NCI-H2081 treated with DMSO at 0.1 percent for 48 hours (cell line): Measurements from ENCODE around the gene CDK6.
"Not testable (repeated sequence)": the region's sequence is repeated elsewhere in the genome, so short reads cannot be mapped to it uniquely, and the experiment has no call there.

Source experiments
- DNase-seq: peaks from one replicate; lab custom pipeline; 2025; lab: John Stamatoyannopoulos, UW

CDK6 gene

DNA sequence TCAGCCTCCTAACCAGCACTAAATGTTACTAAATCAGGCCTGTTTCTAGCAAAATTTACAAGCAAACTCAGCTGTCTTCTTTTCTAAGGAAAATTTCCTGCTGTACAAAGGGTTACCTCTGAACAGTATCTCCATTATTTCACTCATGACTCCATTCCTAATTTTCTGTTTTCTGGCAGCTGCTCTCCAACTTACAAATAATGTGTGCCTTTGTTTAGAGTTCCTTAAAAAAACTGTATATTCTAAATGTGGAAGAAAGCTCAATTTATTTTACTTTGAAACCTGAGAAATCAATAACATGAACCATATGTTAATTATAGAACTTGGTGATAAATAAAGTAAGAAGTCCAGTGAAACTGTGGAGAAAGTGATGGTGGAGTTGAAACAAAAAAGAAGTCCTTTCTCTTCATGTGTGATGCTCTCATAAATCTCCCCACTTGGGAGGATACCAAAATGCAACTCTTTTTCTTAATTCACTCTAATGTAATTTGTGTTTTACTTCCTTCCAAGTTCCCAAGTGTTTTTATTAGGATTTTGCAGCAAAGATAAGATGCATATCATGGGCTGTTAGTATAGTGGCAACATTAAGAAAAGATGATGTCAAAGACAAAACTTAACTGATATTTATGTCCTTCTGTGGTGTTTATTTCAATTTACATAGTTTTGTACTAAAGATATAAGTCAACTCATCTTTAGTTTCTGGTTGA, 74.8 kb downstream of the CDK6 start:
- no peak for DNase-seq

DNA sequence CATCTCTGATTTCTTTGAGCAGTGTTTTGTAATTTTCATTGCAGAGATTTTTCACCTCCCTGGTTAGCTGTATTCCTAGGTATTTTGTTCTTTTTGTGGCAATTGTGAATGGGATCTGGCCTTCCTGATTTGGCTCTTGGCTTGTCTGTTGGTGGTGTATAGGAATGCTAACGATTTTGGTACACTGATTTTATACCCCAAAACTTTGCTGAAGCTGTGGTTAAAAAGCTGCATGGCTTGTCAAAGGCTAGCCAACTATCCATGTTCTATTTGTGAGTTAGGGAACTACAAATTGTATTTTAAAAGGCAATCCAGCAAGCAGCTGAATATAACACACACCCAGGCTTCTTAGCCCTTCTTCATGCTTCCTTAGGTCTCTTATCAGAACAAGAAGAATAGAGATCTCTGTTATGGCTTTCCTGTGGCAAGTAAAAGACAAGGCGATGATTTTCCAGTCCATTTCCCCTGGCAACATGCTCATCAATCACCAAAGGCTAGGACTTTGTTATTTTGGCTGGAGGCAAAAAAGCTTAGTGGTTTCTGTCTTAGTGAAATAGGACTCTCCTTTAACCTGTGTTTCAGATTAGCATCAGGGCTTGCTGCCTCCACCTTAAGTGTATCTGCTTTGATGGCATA, 77.5 kb downstream of the CDK6 start:
- no peak for DNase-seq

DNA sequence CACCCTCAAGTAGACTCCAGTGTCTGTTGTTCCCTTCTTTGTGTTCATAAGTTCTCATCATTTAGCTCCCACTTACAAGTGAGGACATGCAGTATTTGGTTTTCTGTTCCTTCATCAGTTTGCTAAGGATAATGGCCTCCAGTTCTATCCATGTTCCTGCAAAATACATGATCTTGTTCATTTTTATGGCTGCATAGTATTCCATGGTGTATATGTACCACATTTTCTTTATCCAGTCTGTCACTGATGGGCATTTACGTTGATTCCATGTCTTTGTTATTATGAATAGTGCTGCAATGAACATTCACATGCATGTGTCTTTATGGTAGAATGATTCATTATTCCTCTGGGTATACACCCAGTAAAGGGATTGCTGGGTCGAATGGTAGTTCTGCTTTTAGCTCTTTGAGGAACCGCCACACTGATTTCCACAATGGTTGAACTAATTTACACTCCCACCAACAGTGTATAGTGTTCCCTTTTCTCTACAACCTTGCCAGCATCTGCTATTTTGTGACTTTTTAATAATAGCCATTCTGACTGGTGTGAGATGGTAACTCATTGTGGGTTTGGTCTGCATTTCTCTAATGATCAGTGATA, 79.0 kb downstream of the CDK6 start:
- not testable (repeated sequence) for DNase-seq

DNA sequence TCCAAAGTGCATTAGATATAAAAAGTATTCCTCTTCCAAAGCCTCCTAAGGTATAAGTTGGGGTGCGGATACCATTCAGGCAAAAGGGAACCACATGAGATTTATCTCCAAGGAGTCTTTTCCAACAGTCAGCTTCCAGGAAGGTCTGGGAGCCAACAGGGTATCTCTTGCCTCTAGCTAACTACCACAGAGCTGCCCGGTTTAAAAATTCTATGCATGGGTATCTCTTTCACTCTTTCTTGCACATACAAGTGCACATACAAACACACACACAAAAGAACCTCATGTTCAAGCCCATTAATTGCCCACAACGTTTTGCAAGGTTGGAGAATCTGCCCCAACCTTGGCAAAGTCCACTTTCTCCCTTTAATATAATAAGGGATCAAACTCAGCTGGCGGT, 80.7 kb downstream of the CDK6 start:
- no peak for DNase-seq

DNA sequence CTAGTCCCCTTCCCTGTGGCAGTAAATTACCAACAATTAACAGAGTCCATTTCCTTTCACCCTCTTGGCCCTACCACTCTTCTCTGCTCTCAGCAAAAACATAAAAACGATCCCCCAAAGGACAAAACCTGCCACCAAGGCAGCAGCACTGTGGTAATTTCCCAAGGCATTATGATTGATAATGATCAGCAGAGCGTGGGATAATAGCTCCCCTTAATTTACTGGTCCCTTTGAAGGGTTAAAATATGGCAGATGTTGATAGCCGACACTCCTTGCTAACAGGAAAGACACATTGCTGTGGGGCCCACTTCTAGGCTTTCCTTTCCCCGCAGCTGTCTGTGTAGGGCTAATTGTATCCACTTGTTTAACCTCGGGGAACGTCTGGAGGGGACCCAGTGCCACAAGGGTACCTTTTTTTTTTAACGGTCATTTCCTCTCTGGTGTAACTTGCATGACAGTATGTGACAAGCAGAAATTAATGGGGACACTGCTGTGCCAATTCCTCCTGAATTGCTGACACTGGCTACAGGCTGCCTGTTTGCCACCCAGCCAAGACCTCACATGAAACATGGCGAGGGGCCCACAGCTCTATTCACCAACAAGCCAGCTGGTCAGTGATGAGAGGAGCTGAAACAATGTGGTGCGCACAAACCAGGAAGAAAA, 81.3 kb downstream of the CDK6 start:
- no peak for DNase-seq

DNA sequence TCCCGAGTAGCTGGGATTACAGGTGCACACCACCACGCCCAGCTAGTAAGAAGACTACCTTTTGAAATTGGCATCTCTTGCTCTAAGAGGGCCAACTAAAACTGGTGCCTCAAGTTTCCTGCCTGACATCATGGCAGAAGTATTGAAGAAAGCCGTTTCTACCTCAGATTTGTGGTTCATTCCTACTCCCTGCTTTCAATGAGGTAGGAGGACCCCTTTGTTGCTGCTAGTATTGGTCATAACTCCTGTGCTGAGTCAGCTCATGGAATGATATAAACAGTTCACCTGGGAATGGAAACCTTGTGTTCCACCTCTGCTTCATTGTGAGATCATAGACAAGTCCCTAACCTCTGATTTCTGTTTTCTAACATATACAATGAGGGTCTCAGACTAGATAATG, 82.8 kb downstream of the CDK6 start:
- no peak for DNase-seq

DNA sequence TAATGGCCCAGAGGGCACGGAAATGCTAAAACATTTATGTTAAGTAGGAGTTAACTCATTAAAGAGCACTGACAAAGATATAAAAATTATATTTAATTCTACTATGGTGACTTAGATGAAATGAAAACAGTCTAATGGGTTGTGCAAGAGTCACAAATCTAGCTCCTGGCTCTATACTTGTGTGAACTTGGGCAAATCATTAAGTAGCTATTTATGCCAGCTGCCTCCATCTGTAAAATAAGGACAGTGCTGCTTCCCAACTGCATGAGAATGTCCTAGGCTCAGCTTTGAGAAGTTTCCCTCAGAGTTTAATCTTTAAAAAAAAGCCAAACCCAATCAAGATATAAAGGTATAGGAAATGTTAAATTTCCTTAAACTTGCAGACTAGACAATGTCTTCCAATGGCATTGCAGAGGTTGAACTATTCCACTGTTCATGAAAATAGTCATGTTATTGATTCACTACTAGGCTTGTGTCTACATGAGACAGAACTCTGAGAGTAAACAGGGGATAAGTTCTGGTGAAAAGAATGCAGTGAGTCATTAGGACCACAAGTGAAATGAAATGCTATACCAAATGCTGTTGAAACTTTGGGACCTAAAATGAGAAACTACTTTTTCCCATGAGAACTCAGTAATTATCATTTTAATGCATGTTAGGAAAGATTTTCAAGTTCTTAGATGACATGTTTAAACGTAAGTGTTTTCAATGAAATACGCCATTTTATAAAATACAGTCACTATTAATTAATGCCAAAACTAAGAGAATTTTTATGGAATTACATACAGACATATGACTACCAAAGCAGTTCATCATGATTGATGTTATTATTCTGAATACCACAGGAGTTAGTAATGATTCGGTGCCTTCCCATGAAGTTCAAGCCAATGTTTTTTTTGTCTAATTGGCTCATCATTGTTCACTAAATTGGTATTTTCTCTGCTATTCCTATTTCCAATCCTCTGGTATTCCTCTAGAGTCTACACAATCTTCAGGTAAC, 84.2 kb downstream of the CDK6 start:
- no peak for DNase-seq

DNA sequence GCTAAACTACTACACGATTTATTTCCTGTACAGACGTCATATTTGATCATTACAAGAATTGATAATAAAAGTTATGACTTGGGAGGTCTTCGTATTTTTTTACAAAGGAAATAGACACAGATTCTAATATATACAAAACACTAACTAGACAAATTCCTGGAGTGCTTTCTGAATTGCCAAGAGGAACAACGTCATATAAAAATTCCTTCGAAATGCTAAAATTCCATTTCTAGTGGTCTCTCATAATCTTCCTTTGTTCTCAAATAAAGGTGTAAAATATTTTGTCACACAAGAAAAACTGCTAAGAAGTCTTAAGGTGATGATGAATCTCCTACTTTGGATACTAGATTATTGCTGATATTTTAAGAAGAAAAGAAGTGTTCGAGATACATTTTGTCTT, 85.4 kb downstream of the CDK6 start:
- DNase-seq, result no peak

DNA sequence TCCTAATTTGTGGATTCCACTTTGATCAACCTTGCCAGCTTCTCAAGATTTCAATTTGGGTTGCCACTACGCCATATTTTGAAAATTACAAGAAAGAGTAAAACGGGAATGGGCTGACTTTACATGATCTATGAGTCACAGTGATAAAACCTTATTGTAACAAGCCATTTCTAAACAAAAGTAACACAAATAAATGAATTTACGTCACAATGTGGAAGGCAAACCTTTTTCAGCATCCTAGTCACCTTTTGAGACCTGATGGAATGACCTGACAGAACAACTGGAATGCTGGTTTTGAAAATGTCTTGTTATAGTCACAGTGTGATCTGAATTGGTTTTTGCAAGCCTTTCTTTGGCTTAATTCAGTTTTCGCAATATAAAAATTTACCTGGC, 85.9 kb downstream of the CDK6 start:
- DNase-seq, result no peak

DNA sequence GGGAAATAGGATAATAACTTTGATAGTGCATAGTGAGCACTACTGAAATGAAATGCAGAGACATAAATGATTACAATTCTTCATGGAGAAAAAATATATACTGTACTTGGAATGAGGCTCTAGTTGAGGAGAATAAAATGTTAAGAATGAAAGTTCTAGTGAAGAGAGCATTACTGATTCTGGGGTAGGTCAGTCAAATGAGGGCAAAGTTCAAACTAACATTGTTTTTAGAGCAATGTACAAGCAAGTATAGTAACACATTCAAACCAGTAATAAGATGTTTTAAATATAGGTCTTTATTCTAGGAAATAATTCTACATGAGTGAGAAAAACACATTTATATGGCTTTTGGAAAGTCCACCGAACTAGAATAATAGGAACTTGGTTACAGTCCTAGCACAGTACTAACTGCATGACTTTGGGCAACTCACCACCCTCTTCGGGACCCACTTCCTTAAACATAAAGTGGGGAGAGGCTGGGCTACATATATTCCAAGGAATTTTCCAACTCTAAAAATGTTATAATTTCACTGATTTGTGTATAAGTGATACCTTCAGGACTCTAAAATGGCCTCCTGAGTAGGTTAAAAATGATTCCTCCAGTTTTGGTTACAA, 86.4 kb downstream of the CDK6 start:
- DNase-seq, result no peak

DNA sequence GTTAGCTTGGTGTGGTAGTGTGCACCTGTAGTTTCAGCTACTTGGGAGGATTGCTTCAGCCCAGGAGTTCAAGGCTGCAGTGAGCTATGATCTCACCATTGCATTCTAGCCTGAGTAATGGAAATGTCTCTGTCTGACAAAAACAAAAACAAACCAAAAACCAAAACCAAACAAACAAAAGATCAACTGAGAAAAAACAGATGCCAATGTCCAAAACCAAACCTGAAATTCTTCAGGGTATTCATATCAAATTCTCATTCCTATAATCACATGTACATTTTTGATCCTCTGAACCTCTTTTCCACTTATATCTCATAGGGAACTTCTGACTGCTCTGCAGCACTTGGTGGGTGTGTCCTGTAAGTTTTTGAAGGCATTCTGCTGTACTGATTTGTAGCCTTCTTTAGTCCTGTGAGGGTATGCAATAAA, 87.0 kb downstream of the CDK6 start:
- DNase-seq, result no peak

DNA sequence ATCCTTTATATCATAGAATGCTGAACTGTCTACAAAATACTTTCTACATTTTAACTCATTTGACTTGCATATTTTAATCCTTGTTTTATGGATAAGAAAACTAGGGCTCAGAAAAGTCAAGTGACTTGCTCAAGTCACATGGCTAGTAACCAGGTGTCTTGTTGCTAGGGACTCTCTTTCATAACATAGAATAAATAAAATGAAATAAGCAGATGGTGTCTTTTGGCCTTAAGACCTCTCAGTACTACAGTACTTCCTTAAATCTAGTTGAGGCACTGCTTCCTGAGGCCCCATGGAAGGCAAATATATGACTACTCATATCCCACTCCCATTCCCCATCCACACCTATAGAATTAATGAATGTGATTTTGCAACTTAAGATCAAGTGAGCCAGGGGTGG, 87.9 kb downstream of the CDK6 start:
- DNase-seq, result no peak

DNA sequence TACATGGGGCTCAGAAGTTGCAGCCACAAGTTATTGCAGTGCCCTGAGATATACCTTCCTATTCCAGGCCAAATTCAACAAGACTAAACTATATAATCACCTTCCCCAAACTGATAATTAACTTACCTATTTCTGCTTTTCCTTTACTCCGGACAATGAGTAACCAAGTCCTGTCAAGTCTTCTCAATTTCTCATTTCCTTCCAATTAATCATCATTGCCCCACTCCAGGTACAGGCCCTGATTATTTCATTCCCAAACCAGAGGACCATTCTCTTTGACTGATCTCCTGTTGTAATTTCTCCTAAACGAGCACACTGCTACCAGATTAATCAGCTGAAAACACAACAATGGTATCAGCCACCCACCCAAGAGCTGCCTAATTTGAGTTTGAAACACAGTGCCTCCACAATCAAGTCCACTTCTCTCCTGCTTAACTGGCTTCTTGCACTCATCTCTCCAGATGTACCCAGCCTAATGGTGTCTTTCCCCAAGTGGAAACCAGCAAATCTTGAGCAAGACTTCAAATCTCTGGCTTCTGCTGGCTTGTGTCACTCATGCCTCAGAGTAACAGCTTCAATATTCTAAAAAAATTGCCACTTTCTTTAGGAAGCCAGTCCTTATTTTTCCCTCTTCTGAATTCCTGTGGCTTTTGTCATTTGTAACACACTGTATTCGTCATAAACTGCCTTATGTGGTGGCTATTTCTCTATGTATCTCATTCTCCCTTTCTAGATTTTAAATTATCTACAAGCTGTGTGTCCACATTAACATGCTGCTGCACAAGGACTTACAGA, 89.1 kb downstream of the CDK6 start:
- DNase-seq, result no peak

DNA sequence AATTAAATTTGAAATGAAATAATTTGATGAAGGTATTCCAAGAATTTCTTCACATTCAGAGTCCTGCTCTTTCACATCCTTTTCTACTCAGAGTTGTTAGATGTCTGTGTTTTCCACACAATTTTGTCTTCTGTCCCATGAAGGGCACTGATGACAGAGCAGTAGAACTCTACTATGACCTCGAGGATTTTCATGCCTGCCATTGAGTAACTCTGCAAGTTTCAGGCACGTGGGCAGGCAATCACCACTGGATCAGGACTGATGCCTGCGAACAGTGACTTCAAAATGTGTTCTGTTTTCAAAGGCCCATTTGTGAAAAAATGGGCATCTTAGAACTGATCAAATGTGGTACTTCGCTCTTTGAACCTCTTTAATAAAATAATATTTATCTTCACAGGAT, 91.1 kb downstream of the CDK6 start:
- DNase-seq, result no peak

DNA sequence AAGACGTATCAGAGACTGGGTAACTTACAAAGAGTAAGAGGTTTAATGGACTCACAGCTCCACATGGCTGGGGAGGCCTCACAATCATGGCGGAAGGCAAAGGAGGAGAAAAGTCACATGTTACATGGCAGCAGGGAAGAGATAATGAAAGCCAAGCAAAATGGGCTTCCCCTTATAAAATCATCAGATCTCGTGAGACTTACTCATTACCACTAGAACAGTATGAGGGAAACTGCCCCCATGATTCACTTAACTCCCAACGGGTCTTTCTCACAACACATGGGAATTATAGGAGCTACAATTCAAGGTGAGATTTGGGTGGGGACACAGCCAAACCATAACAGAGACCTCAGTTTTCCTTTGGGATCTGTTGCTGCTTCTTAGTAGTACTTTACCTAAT, 92.2 kb downstream of the CDK6 start:
- DNase-seq, result not testable (repeated sequence)

DNA sequence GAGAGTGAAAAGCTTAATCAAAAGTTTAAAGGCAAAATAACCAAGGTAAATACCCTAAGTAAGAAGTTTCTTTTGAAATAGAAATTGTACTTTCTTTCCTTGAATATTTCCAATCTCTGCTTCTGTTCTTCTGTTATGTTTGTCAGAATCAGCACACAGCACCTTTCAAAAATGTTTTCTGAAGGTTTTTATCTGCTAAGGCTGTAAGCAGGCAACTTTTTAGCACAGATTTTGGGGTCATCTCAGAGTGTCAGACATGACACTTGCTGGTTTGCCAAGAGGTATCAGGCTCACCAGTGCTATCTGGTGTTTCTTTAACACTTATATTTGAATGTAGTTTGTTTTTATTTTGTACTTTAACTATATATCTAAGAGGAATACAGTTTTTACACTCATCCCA, 94.2 kb downstream of the CDK6 start:
- DNase-seq, result no peak

DNA sequence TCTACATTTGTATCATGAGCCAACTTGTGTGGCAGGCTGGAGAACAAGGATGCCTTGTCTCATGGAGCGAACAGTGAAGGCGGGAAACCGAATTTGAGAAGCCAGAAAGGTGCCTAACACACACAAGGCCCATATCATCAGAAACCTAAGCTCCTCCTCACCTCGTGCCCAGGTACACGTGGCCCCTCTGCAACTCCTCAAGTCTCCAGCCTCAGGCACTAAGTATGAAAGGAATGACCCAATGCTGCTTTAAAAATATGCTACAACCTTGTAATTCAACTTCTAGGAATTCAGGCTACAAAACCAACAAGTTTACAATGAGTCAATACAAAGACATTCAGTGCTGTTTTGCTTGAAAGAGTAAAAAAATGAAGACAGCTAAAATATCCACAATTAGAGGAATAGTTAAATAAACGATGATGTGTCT, 95.7 kb downstream of the CDK6 start:
- no peak for DNase-seq

DNA sequence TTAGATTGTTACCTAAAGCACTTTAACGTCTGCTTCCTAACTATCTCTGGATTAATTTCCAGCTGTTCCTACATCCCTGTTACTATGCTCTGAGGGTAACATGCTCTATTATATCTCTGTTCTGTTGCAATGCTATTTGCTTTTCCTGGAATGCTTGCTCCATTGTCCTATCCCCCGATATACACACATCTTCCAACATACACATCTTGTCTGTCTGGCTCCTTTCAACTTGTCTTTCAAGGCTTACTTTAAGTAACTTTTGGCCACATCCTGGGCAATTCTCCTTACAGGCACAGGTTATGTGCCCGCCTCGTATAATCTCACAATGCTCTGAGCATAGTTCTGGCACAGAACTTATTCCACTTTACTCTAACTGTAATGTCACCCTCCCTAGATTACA, 96.2 kb downstream of the CDK6 start:
- DNase-seq, result no peak

DNA sequence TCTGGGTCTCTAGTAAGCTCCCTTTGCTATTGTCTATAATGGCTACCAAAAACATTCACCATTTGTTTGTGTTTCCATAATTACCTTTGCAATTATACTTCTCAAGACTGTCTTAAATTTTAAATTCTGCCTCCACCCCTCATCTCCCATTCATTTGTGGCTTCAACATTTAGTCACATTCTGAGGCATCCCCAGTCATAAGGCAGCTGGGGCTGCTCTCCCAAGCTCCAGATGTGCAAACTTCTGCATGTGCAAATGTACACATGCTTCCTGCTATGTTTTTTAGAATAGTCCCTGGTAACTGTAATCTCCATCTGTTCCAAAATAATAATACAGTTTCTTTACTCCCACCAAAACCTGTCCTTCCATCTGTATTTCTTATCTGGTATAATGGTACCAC, 97.3 kb downstream of the CDK6 start:
- no peak for DNase-seq

DNA sequence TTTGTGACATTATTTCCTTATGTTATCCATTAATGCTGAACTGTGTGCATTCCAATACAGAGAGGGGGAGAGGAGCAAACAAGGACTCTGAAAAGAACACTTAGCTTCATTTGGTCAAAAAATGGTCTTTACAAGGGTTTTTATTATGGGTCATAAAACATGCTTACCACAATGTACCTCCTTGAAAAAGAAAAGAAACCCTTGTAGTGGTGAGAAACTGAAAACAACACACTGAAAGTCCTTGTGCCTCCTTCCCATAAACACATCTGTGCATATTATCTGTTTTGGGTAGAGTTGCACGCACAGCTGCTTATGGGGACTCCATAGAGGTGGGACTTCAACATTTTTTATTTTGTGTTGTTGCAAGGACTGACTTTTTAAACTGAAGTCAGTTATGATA, 98.7 kb downstream of the CDK6 start:
- no peak for DNase-seq

DNA sequence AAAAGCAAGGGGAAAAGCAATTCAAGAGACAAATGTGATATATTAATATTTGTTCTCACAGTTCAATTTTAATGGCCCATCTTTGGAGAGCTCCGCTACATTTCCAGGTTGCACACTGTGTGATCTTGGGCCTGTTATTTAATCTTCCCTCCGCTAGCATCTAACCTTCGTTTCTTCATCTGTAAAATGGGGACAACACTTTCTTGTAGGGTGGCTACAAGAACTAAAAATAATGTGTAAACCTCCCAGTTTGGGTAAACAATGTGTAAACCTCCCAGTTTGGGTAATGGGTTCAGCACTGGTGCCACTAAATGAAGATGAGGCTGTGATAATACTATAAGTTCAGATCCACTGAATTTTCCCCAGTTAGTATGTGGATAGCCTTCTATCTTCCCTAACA, 99.5 kb downstream of the CDK6 start:
- DNase-seq, result no peak
